ENCODE measurements around the gene DEAF1.

Gene DEAF1

GRCh38 chr11:709109-709997 is 14.3 kb upstream of the DEAF1 start:
- TF ChIP-seq CTCF (conservative IDR thresholded peaks at IDR 0.05; ENCODE audit: low read length) (no peak), EZH2phosphoT487 (IDR thresholded peaks at IDR 0.05; ENCODE audit: borderline replicate concordance) (no peak)
- no peaks in the 10 kb centered on the region for H3K9me3 ChIP-seq (ENCODE audit: insufficient read depth, low read depth, low read length)
- no peaks in the 10 kb centered on the region for H3K27me3 ChIP-seq (ENCODE audit: insufficient read depth, low read length, poor library complexity, severe bottlenecking)
- H3K4me2 ChIP-seq (ENCODE audit: low read depth, low read length, poor library complexity, severe bottlenecking): no peak overlapping the region
- no peaks in the 10 kb centered on the region for H3K36me3 ChIP-seq (ENCODE audit: insufficient read depth, low read length)
- H3K4me3 ChIP-seq (ENCODE audit: low read length, poor library complexity, severe bottlenecking): no peak overlapping the region
- H3K9me2 ChIP-seq (replicated peaks; ENCODE audit: low read depth, low read length): no peaks in the 10 kb centered on the region
- H2AFZ ChIP-seq (ENCODE audit: low read length): no peak overlapping the region
- no peaks in the 10 kb centered on the region for H3F3A ChIP-seq (ENCODE audit: low read depth)
- H4K20me1 ChIP-seq (ENCODE audit: insufficient read depth, low read length, poor library complexity, severe bottlenecking): no peaks in the 10 kb centered on the region
- no peaks in the 10 kb centered on the region for H3K79me2 ChIP-seq (ENCODE audit: insufficient read depth, low read length)
- peaks cover 16% of the 10 kb centered on the region for H3K4me1 ChIP-seq (ENCODE audit: insufficient read depth, low read length, poor library complexity, severe bottlenecking)
- H3K9ac ChIP-seq (ENCODE audit: low read depth, low read length, poor library complexity, severe bottlenecking): no peak overlapping the region

- H3K4me2 ChIP-seq (ENCODE audit: low read depth, low read length, poor library complexity, severe bottlenecking): no peak overlapping the region
- H4K20me1 ChIP-seq (ENCODE audit: insufficient read depth, low read length, poor library complexity, severe bottlenecking): no peaks in the 10 kb centered on the region
- no peak overlapping the region for H2AFZ ChIP-seq (ENCODE audit: low read length)
- no peak overlapping the region for H3K4me3 ChIP-seq (ENCODE audit: low read length, poor library complexity, severe bottlenecking)
- peaks cover 18% of the 10 kb centered on the region for H3K4me1 ChIP-seq (ENCODE audit: insufficient read depth, low read length, poor library complexity, severe bottlenecking)
- H3K36me3 ChIP-seq (ENCODE audit: insufficient read depth, low read length): no peaks in the 10 kb centered on the region
- no peaks in the 10 kb centered on the region for H3K9me2 ChIP-seq (replicated peaks; ENCODE audit: low read depth, low read length)
- H3K27me3 ChIP-seq (ENCODE audit: insufficient read depth, low read length, poor library complexity, severe bottlenecking): no peaks in the 10 kb centered on the region
- no peaks in the 10 kb centered on the region for H3F3A ChIP-seq (ENCODE audit: low read depth)
- H3K9ac ChIP-seq (ENCODE audit: low read depth, low read length, poor library complexity, severe bottlenecking): no peak overlapping the region
- H3K79me2 ChIP-seq (ENCODE audit: insufficient read depth, low read length): no peaks in the 10 kb centered on the region
- H3K9me3 ChIP-seq (ENCODE audit: insufficient read depth, low read depth, low read length): no peaks in the 10 kb centered on the region
- TF ChIP-seq EZH2phosphoT487 (IDR thresholded peaks at IDR 0.05; ENCODE audit: borderline replicate concordance): no peak
- no peak for TF ChIP-seq CTCF (conservative IDR thresholded peaks at IDR 0.05; ENCODE audit: low read length)
Observed at GRCh38 chr11:708511-708910, 13.5 kb upstream of the DEAF1 start.

GRCh38 chr11:707817-708420 is 12.9 kb upstream of the DEAF1 start:
- no peaks in the 10 kb centered on the region for H3K9me3 ChIP-seq (ENCODE audit: insufficient read depth, low read depth, low read length)
- no peak overlapping the region for H3K4me3 ChIP-seq (ENCODE audit: low read length, poor library complexity, severe bottlenecking)
- H3K4me1 ChIP-seq (ENCODE audit: insufficient read depth, low read length, poor library complexity, severe bottlenecking): peaks cover 24% of the 10 kb centered on the region
- no peaks in the 10 kb centered on the region for H4K20me1 ChIP-seq (ENCODE audit: insufficient read depth, low read length, poor library complexity, severe bottlenecking)
- H2AFZ ChIP-seq (ENCODE audit: low read length): no peak overlapping the region
- H3K9me2 ChIP-seq (replicated peaks; ENCODE audit: low read depth, low read length): no peaks in the 10 kb centered on the region
- no peaks in the 10 kb centered on the region for H3K79me2 ChIP-seq (ENCODE audit: insufficient read depth, low read length)
- no peak for TF ChIP-seq CTCF (conservative IDR thresholded peaks at IDR 0.05; ENCODE audit: low read length)
- no peak for TF ChIP-seq EZH2phosphoT487 (IDR thresholded peaks at IDR 0.05; ENCODE audit: borderline replicate concordance)
- no peak overlapping the region for H3K9ac ChIP-seq (ENCODE audit: low read depth, low read length, poor library complexity, severe bottlenecking)
- no peaks in the 10 kb centered on the region for H3K27me3 ChIP-seq (ENCODE audit: insufficient read depth, low read length, poor library complexity, severe bottlenecking)
- H3F3A ChIP-seq (ENCODE audit: low read depth): no peaks in the 10 kb centered on the region
- H3K4me2 ChIP-seq (ENCODE audit: low read depth, low read length, poor library complexity, severe bottlenecking): no peak overlapping the region
- no peaks in the 10 kb centered on the region for H3K36me3 ChIP-seq (ENCODE audit: insufficient read depth, low read length)
